ENCODE measurements around the gene TRIM33. TPM values are rescaled to one million over a fixed set of nuclear protein-coding genes. Genes with fewer than 3 reads are reported as not detected.

TRIM33 gene
- total and polyA plus RNA-seq, 2 experiments from 2014 or later: 10.6 to 17.6 TPM

GRCh38 chr1:114456586-114456985, 54.4 kb downstream of the TRIM33 start:
- in situ Hi-C loops (cut with MboI): no loop called here
- DNase-seq: no peak
- H3K4me2 ChIP-seq (ENCODE audit: unreplicated experiment): no peak overlapping the region
- peaks cover 18% of the 10 kb centered on the region for H3K4me1 ChIP-seq (ENCODE audit: insufficient read depth)
- H4K20me1 ChIP-seq (ENCODE audit: insufficient read depth): no peaks in the 10 kb centered on the region
- peaks cover 31% of the 10 kb centered on the region for H3F3A ChIP-seq (ENCODE audit: insufficient read depth)
- WGBS, 2 experiments (ENCODE audit: low coverage in 1 of 2, low lambda C conversion rate in 2 of 2, missing lambda C conversion rate in 2 of 2): 99 to 100% methylated on average over 3 of the region's 3 CpGs
- no peak overlapping the region for H3K4me3 ChIP-seq
- peaks cover 48% of the 10 kb centered on the region for H3K79me2 ChIP-seq (ENCODE audit: insufficient read depth)
- H3K27me3 ChIP-seq (replicated peaks; ENCODE audit: insufficient read depth): no peaks in the 10 kb centered on the region
- TF ChIP-seq EZH2phosphoT487 (IDR thresholded peaks at IDR 0.05; ENCODE audit: insufficient read depth, low read depth): no peak
- TF ChIP-seq EZH2 (IDR thresholded peaks at IDR 0.05; ENCODE audit: insufficient read depth, poor library complexity, severe bottlenecking): no peak
- no peak overlapping the region for H3K27ac ChIP-seq
- H3K36me3 ChIP-seq (ENCODE audit: low read depth): peaks cover 10% of the 10 kb centered on the region; the same call in 1 of the 2 replicates
- no peaks in the 10 kb centered on the region for H3K9me2 ChIP-seq (ENCODE audit: insufficient read depth)
- H3K9me3 ChIP-seq (ENCODE audit: low read depth): no peaks in the 10 kb centered on the region
- no peak overlapping the region for H3K9ac ChIP-seq
- no peak overlapping the region for H2AFZ ChIP-seq

GRCh38 chr1:114455102-114455785, 55.8 kb downstream of the TRIM33 start:
- H2AFZ ChIP-seq: no peak overlapping the region
- no peak overlapping the region for H3K4me2 ChIP-seq (ENCODE audit: unreplicated experiment)
- peaks cover 31% of the 10 kb centered on the region for H3F3A ChIP-seq (ENCODE audit: insufficient read depth)
- in situ Hi-C loops (cut with MboI): no loop called here
- peaks cover 7% of the 10 kb centered on the region; the same call in 1 of the 2 replicates for H3K36me3 ChIP-seq (ENCODE audit: low read depth)
- H3K4me1 ChIP-seq (ENCODE audit: insufficient read depth): peaks cover 18% of the 10 kb centered on the region
- TF ChIP-seq EZH2phosphoT487 (IDR thresholded peaks at IDR 0.05; ENCODE audit: insufficient read depth, low read depth): no peak
- TF ChIP-seq EZH2 (IDR thresholded peaks at IDR 0.05; ENCODE audit: insufficient read depth, poor library complexity, severe bottlenecking): no peak
- peaks cover 38% of the 10 kb centered on the region for H3K79me2 ChIP-seq (ENCODE audit: insufficient read depth)
- no peak for DNase-seq
- no peaks in the 10 kb centered on the region for H3K27me3 ChIP-seq (replicated peaks; ENCODE audit: insufficient read depth)
- H3K4me3 ChIP-seq: no peak overlapping the region
- no peak overlapping the region for H3K9ac ChIP-seq
- H3K9me3 ChIP-seq (ENCODE audit: low read depth): no peaks in the 10 kb centered on the region
- H3K9me2 ChIP-seq (ENCODE audit: insufficient read depth): no peaks in the 10 kb centered on the region
- no peak overlapping the region for H3K27ac ChIP-seq
- no peaks in the 10 kb centered on the region for H4K20me1 ChIP-seq (ENCODE audit: insufficient read depth)

- no peaks in the 10 kb centered on the region for H3K9me3 ChIP-seq (ENCODE audit: low read depth)
- in situ Hi-C loops (cut with MboI): no loop called here
- H3K4me2 ChIP-seq (ENCODE audit: unreplicated experiment): no peak overlapping the region
- peaks cover 31% of the 10 kb centered on the region for H3K79me2 ChIP-seq (ENCODE audit: insufficient read depth)
- H3K9ac ChIP-seq: no peak overlapping the region
- H4K20me1 ChIP-seq (ENCODE audit: insufficient read depth): no peaks in the 10 kb centered on the region
- peaks cover 31% of the 10 kb centered on the region for H3F3A ChIP-seq (ENCODE audit: insufficient read depth)
- no peak overlapping the region for H3K4me3 ChIP-seq
- H3K4me1 ChIP-seq (ENCODE audit: insufficient read depth): peaks cover 18% of the 10 kb centered on the region
- H3K36me3 ChIP-seq (ENCODE audit: low read depth): peaks cover 7% of the 10 kb centered on the region; the same call in 1 of the 2 replicates
- TF ChIP-seq EZH2 (IDR thresholded peaks at IDR 0.05; ENCODE audit: insufficient read depth, poor library complexity, severe bottlenecking): no peak
- no peak for DNase-seq
- no peaks in the 10 kb centered on the region for H3K27me3 ChIP-seq (replicated peaks; ENCODE audit: insufficient read depth)
- no peak overlapping the region for H2AFZ ChIP-seq
- no peaks in the 10 kb centered on the region for H3K9me2 ChIP-seq (ENCODE audit: insufficient read depth)
- H3K27ac ChIP-seq: no peak overlapping the region
- 93 to 100% methylated on average over 1 of the region's 1 CpG for WGBS, 2 experiments (ENCODE audit: low coverage in 1 of 2, low lambda C conversion rate in 2 of 2, missing lambda C conversion rate in 2 of 2)
These were observed 56.5 kb downstream of the TRIM33 start for GRCh38 chr1:114454539-114454938.

GRCh38 chr1:114453361-114453784, 57.6 kb downstream of the TRIM33 start:
- Histone ChIP-seq H3K9me2 (ENCODE audit: insufficient read depth) (no peaks in the 10 kb centered on the region), H3K36me3 (ENCODE audit: low read depth) (peaks cover 7% of the 10 kb centered on the region), H3K9ac (no peak overlapping the region), H3F3A (ENCODE audit: insufficient read depth) (peaks cover 21% of the 10 kb centered on the region), H3K79me2 (ENCODE audit: insufficient read depth) (peaks cover 33% of the 10 kb centered on the region), H3K27ac (no peak overlapping the region), H3K4me2 (ENCODE audit: unreplicated experiment) (no peak overlapping the region), H2AFZ (no peak overlapping the region), H3K4me3 (no peak overlapping the region), H4K20me1 (ENCODE audit: insufficient read depth) (no peaks in the 10 kb centered on the region), H3K27me3 (replicated peaks; ENCODE audit: insufficient read depth) (no peaks in the 10 kb centered on the region), H3K9me3 (ENCODE audit: low read depth) (no peaks in the 10 kb centered on the region), H3K4me1 (ENCODE audit: insufficient read depth) (peaks cover 14% of the 10 kb centered on the region)
- TF ChIP-seq EZH2phosphoT487 (IDR thresholded peaks at IDR 0.05; ENCODE audit: insufficient read depth, low read depth) (no peak), EZH2 (IDR thresholded peaks at IDR 0.05; ENCODE audit: insufficient read depth, poor library complexity, severe bottlenecking) (no peak)
- DNase-seq: no peak
- 96 to 98% methylated on average over 2 of the region's 2 CpGs for WGBS, 2 experiments (ENCODE audit: low coverage in 1 of 2, low lambda C conversion rate in 2 of 2, missing lambda C conversion rate in 2 of 2)
- in situ Hi-C loops (cut with MboI): no loop called here

Data from GM23248 (cell line).